NB4 (cell line): Measurements from ENCODE around the gene PIK3R1.

Experiments
- POLR2A ChIP-seq: IDR thresholded peaks from 2 replicates; pipeline ENCODE4 v1.6.1; 2011; ENCODE audit warnings: mild to moderate bottlenecking; ENCODE audit not compliant: insufficient read length; ENCODE audit errors: extremely low read depth
- TF ChIP-seq, protein P1 (sequence below): IDR thresholded peaks from 2 replicates; pipeline ENCODE4 v1.6.1; 2011; ENCODE audit warnings: low read depth, low read length

DNA sequence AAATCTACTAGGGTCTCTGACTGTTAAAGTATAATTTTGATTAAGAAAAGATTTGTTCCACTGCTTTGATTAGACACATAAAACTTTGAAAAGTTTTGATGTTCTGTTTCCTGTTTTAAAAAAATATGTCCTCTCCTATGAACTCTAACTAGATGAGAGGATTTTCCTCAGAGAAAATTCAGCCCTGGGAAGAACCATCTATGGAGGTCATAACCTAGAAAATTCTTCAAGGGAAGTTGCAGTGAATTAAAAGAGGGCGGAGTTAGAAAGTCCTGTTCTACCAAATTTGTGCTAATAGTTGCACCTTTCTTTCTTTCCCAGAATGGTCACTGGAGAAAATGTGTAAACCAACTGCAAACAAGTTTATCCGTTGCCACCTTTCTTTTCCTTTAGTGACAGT is 27.7 kb downstream of the PIK3R1 start:
- TF ChIP-seq, protein P1, sequence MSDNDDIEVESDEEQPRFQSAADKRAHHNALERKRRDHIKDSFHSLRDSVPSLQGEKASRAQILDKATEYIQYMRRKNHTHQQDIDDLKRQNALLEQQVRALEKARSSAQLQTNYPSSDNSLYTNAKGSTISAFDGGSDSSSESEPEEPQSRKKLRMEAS: no peak
- no peak for TF ChIP-seq POLR2A
